NCI-H2029 treated with DMSO at 0.1 percent for 48 hours (cell line): Measurements from ENCODE around the gene CCDC120.

Source experiments
- DNase-seq: peaks from one replicate; lab custom pipeline; 2025; lab: John Stamatoyannopoulos, UW

CCDC120 gene

GRCh38 chrX:49061916-49062315 lies 3.1 kb downstream of the CCDC120 start:
- no peak for DNase-seq

GRCh38 chrX:49063715-49064114 lies 4.9 kb downstream of the CCDC120 start:
- DNase-seq = no peak

GRCh38 chrX:49064303-49064702 lies 5.5 kb downstream of the CCDC120 start:
- DNase-seq = no peak

GRCh38 chrX:49064735-49065134 lies 5.9 kb downstream of the CCDC120 start:
- no peak for DNase-seq

GRCh38 chrX:49066278-49066677 lies 7.5 kb downstream of the CCDC120 start:
- no peak for DNase-seq

- DNase-seq = no peak
These were observed 7.9 kb downstream of the CCDC120 start for GRCh38 chrX:49066690-49067089.

- no peak for DNase-seq
These were observed 8.7 kb downstream of the CCDC120 start for GRCh38 chrX:49067285-49068120.

- no peak for DNase-seq
These were observed 10.2 kb downstream of the CCDC120 start for GRCh38 chrX:49069038-49069437.

GRCh38 chrX:49070988-49071387 lies 12.2 kb downstream of the CCDC120 start:
- DNase-seq = no peak

- DNase-seq = no peak
These were observed 13.3 kb downstream of the CCDC120 start for GRCh38 chrX:49071877-49072711.

GRCh38 chrX:49072712-49073095 lies 13.9 kb downstream of the CCDC120 start:
- DNase-seq = no peak

- peak; percentile 44 for DNase-seq
These were observed 15.1 kb downstream of the CCDC120 start, which contains the start of gene PRAF2 for GRCh38 chrX:49073601-49074575. TSS of gene PRAF2 (minus strand) at chrX:49074002. CDS start at chrX:49073987, 15 bp downstream.

GRCh38 chrX:49075347-49075746 lies 16.5 kb downstream of the CCDC120 start:
- no peak for DNase-seq

GRCh38 chrX:49077941-49078340 lies 19.1 kb downstream of the CCDC120 start:
- DNase-seq = no peak

- peak; percentile 8 for DNase-seq
These were observed 21.0 kb downstream of the CCDC120 start, which contains the start of gene WDR45 for GRCh38 chrX:49079489-49080428. TSS of gene WDR45 (minus strand) at chrX:49079887. CDS start at chrX:49078095, 1,792 bp downstream.

GRCh38 chrX:49082271-49082871 lies 23.6 kb downstream of the CCDC120 start:
- no peak for DNase-seq

- no peak for DNase-seq
These were observed 30.8 kb downstream of the CCDC120 start for GRCh38 chrX:49089553-49089952.

GRCh38 chrX:49096419-49096818 lies 37.6 kb downstream of the CCDC120 start:
- no peak for DNase-seq

- peak; percentile 66 for DNase-seq
These were observed 42.2 kb downstream of the CCDC120 start for GRCh38 chrX:49100704-49101628.
